HCT116 (cell line): ENCODE data around the gene RBBP8NL. TPM values are rescaled to one million over a fixed set of nuclear protein-coding genes. Genes with fewer than 3 reads are reported as not detected.

Experiments
- ATAC-seq: fragments of 200-7000 bp; cut with Tn5 transposase; 2 replicates; pipeline ENCODE4 v1.9.1; 2020; ENCODE audit warnings: mild to moderate bottlenecking, moderate library complexity
- BruUV-seq: library from RNA; stranded (reverse); fragments of 400-500 nt; replicated peaks from 2 replicates; lab custom pipeline; 2021; lab: Mats Ljungman, UMichigan
- CTCF ChIA-PET: fragments of 300-600 bp; sonication (Branson Sonifier 250); formaldehyde crosslinking; loops from one replicate; lab custom pipeline; 2021; ENCODE audit warnings: antibody characterized with exemption; lab: Charles Lee
- POLR2A ChIA-PET: fragments of 300-600, 350-600 bp; sonication (Branson Sonifier 250); formaldehyde crosslinking; loops from one replicate; lab custom pipeline; 2021; ENCODE audit warnings: antibody characterized with exemption; lab: Charles Lee
- RAD21 ChIA-PET, 2 experiments: fragments of 300-600 bp; sonication (Branson Sonifier 250); formaldehyde crosslinking; loops; one replicate each; lab custom pipeline; 2023; ENCODE audit warnings: low total read pairs in 2 of 2; ENCODE audit not compliant: uncharacterized antibody in 2 of 2, unreplicated experiment in 2 of 2, low non-redundant PET in 1 of 2; lab: Charles Lee
- DNase-seq: peaks from one replicate; pipeline ENCODE4 v3.0.0-alpha.2; 2010; ENCODE audit warnings: low read depth, low spot score
- H2AFZ ChIP-seq: fragments of 200-600 bp; shearing (Covaris generic), sonication (generic); 2 replicates; pipeline ENCODE4 v1.6.1; 2017; ENCODE audit warnings: low read depth, mixed run types, mixed read lengths, antibody characterized with exemption, low read length; ENCODE audit not compliant: poor library complexity, severe bottlenecking
- H3K27ac ChIP-seq: 2 replicates; pipeline ENCODE4 v1.5.1; 2012; ENCODE audit warnings: low read depth, low read length
- H3K27me3 ChIP-seq: fragments of 200-600 bp; sonication (generic); 2 replicates; pipeline ENCODE4 v1.6.1; 2016; ENCODE audit warnings: mixed run types, low read length, mixed read lengths; ENCODE audit not compliant: insufficient read depth
- H3K36me3 ChIP-seq, 2 experiments: fragments of 200-500 bp in 1 of 2; fragments of 200-600 bp in 1 of 2; sonication (Bioruptor generic) in 1 of 2; sonication (generic) in 1 of 2; 2 replicates each; pipeline versions ENCODE4 v1.5.1 to v1.6.1; 2014 to 2016; ENCODE audit warnings: low read length in 2 of 2, inconsistent platforms in 1 of 2, mixed read lengths in 1 of 2, mixed run types in 1 of 2; ENCODE audit not compliant: insufficient read depth in 2 of 2, control insufficient read depth in 1 of 2
- H3K4me1 ChIP-seq, 2 experiments: fragments of 200-600 bp in 1 of 2; sonication (generic) in 1 of 2; 2 replicates each; pipeline versions ENCODE4 v1.5.1 to v1.6.1; 2012 to 2017; ENCODE audit warnings: low read length in 2 of 2, inconsistent platforms in 1 of 2, mild to moderate bottlenecking in 1 of 2, mixed read lengths in 1 of 2, mixed run types in 1 of 2, moderate library complexity in 1 of 2; ENCODE audit not compliant: insufficient read depth in 2 of 2, control insufficient read depth in 1 of 2
- H3K4me2 ChIP-seq: fragments of 200-600 bp; sonication (generic); 2 replicates; pipeline ENCODE4 v1.6.1; 2017; ENCODE audit warnings: mixed run types, low read length, mixed read lengths
- H3K4me3 ChIP-seq, 2 experiments: fragments of 200-600 bp in 1 of 2; sonication (generic) in 1 of 2; replicated peaks in 1 of 2; 2 replicates each; pipeline ENCODE4 v1.5.1; 2011 to 2016; ENCODE audit warnings: low read length in 2 of 2, control low read depth in 1 of 2, low read depth in 1 of 2, mild to moderate bottlenecking in 1 of 2, mixed read lengths in 1 of 2, mixed run types in 1 of 2
- H3K79me2 ChIP-seq: fragments of 200-600 bp; sonication (generic); 2 replicates; pipeline ENCODE4 v1.6.1; 2017; ENCODE audit warnings: mild to moderate bottlenecking, mixed run types, low read length, moderate library complexity, mixed read lengths; ENCODE audit not compliant: insufficient read depth
- H3K9ac ChIP-seq: fragments of 200-600 bp; sonication (generic); 2 replicates; pipeline ENCODE4 v1.6.1; 2016; ENCODE audit warnings: low read length, mixed read lengths
- H3K9me2 ChIP-seq: fragments of 200-600 bp; sonication (generic), shearing (Covaris generic); 2 replicates; pipeline ENCODE4 v1.6.1; 2017; ENCODE audit warnings: mixed run types, mild to moderate bottlenecking, moderate library complexity; ENCODE audit not compliant: insufficient read depth
- H3K9me3 ChIP-seq, 2 experiments: fragments of 200-500 bp in 1 of 2; fragments of 200-600 bp in 1 of 2; sonication (Bioruptor generic) in 1 of 2; sonication (generic) in 1 of 2; 2 replicates each; pipeline ENCODE4 v1.6.1; 2014 to 2017; ENCODE audit warnings: low read length in 2 of 2, mixed read lengths in 2 of 2, inconsistent platforms in 1 of 2, low read depth in 1 of 2, mild to moderate bottlenecking in 1 of 2, mixed run types in 1 of 2, moderate library complexity in 1 of 2; ENCODE audit not compliant: control insufficient read depth in 1 of 2, insufficient read depth in 1 of 2
- H4K20me1 ChIP-seq: fragments of 200-600 bp; sonication (generic), shearing (Covaris generic); 2 replicates; pipeline ENCODE4 v1.6.1; 2017; ENCODE audit warnings: mixed run types, mild to moderate bottlenecking, moderate library complexity; ENCODE audit not compliant: insufficient read depth
- FOSL1 ChIP-seq: IDR thresholded peaks from 2 replicates; pipeline ENCODE4 v1.6.1; 2012; ENCODE audit warnings: low read depth
- JUND ChIP-seq: IDR thresholded peaks from 2 replicates; pipeline ENCODE4 v1.6.1; 2012
- SRF ChIP-seq: IDR thresholded peaks from 2 replicates; pipeline ENCODE4 v1.6.1; 2012; ENCODE audit warnings: low read depth
- intact Hi-C: fragments of 100-400 bp; cut with micrococcal nuclease; formaldehyde crosslinking; loops from 2 replicates; pipeline ENCODE4 v1.10.0; 2022
- total RNA-seq: library from RNA; stranded (reverse); gene quantifications from one replicate; pipeline ENCODE4 v1.2.1, GENCODE V29; 2021; ENCODE audit not compliant: unreplicated experiment
- TF ChIP-seq, protein P1 (sequence below), 3 experiments: fragments of 200-600 bp in 1 of 3; sonication (generic) in 1 of 3; IDR thresholded peaks in 2 of 3; conservative IDR thresholded peaks in 1 of 3; 2 replicates each; pipeline ENCODE4 v1.5.1; 2012 to 2017; ENCODE audit warnings: low read depth in 2 of 3, low read length in 2 of 3, antibody characterized with exemption in 1 of 3, borderline replicate concordance in 1 of 3, control low read depth in 1 of 3, mild to moderate bottlenecking in 1 of 3, mixed read lengths in 1 of 3, mixed run types in 1 of 3, moderate library complexity in 1 of 3; ENCODE audit not compliant: insufficient read depth in 1 of 3

The RBBP8NL gene
- total RNA-seq, 1 experiment from 2014 or later, result 0.59 TPM

DNA sequence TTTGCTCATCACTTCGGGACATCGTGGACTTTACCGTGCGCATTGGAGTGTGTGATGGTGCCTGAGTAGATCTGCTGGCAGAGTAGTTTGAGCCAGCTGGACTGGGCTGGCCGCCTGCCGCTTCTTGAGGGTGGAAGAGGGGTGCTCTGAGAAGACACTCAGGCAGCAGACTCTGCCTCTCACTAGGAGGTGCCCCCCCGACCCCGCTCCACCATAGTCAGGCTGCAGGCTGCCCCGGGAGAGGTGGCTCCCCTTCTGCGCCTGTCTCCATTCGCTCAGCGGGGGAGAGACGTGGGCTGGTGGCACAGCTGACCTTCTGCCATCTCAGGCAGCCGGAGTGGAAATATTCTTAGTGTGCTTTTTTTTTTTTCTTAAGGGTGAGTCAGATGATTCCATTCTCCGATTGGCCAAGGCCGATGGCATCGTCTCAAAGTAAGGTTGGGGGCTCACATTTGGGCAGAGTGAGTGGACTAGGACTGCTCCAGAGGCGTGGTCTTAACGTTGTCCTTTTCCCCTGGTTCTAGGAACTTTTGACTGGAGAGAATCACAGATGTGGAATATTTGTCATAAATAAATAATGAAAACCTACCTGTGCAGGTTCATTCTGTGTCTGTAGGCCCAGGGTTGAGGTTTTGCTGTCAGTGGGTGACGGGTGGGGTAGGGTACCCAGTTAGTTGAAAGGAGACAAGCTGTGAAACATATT, 39.3 kb downstream of the RBBP8NL start:
- RAD21 ChIA-PET, result no interaction called here
- Histone ChIP-seq H3K79me2 (peaks cover 62% of the 10 kb centered on the region), H3K36me3 (peaks cover 8 to 22% of the 10 kb centered on the region in 2 experiments), H3K4me2 (peak overlapping the region; percentile 88), H4K20me1 (peaks cover 9% of the 10 kb centered on the region; the same call in 1 of the 2 replicates), H3K9me2 (no peaks in the 10 kb centered on the region), H2AFZ (no peak overlapping the region), H3K9ac (peak overlapping the region; percentile 99), H3K27me3 (no peaks in the 10 kb centered on the region), H3K4me1 (peaks cover 8 to 26% of the 10 kb centered on the region in 2 experiments; a peak in 3 of 4 replicates), H3K27ac (peak overlapping the region; percentile 95), H3K9me3 (no peaks in the 10 kb centered on the region), H3K4me3 (peak overlapping the region; percentile 98 to 100)
- DNase-seq (no peak), ATAC-seq (no peak)
- TF ChIP-seq, protein P1, sequence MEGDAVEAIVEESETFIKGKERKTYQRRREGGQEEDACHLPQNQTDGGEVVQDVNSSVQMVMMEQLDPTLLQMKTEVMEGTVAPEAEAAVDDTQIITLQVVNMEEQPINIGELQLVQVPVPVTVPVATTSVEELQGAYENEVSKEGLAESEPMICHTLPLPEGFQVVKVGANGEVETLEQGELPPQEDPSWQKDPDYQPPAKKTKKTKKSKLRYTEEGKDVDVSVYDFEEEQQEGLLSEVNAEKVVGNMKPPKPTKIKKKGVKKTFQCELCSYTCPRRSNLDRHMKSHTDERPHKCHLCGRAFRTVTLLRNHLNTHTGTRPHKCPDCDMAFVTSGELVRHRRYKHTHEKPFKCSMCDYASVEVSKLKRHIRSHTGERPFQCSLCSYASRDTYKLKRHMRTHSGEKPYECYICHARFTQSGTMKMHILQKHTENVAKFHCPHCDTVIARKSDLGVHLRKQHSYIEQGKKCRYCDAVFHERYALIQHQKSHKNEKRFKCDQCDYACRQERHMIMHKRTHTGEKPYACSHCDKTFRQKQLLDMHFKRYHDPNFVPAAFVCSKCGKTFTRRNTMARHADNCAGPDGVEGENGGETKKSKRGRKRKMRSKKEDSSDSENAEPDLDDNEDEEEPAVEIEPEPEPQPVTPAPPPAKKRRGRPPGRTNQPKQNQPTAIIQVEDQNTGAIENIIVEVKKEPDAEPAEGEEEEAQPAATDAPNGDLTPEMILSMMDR (IDR thresholded peaks at IDR 0.05 in 2 of 3, conservative IDR thresholded peaks at IDR 0.05 in 1 of 3; ENCODE audit: borderline replicate concordance in 1 of 3, insufficient read depth in 1 of 3, low read depth in 2 of 3, low read length in 2 of 3), result no peak
- TF ChIP-seq JUND, result no peak
- TF ChIP-seq FOSL1, result no peak
- TF ChIP-seq SRF, result no peak
- POLR2A ChIA-PET, result interaction anchor here (1.1 to 1.4 kb wide), 2 partner anchors 22 to 403 kb away, joined by 3 to 6 read pairs; no protein-coding TSS in a partner anchor
- CTCF ChIA-PET, result no interaction called here
- BruUV-seq, result no TSS peak
- intact Hi-C loops, result loop anchor here (1.0 kb wide), 1 partner anchor 86 kb away; the partner anchor contains the start of gene ADRM1
